ENCODE data around the gene CSNK1A1. TPM values are rescaled to one million over a fixed set of nuclear protein-coding genes. Genes with fewer than 3 reads are reported as not detected.
A peak's percentile ranks its signal among the peaks of the same experiment; 100 is the strongest.

Gene CSNK1A1
- total and polyA plus RNA-seq, 2 of the 4 experiments (the other 2 are of a cell fraction): 140 to 419 TPM

- no peak overlapping the region for H3K4me3 ChIP-seq (ENCODE audit: insufficient read depth, low read depth, low read length)
- no peak overlapping the region for H4K91ac ChIP-seq (ENCODE audit: insufficient read depth, low read depth, low read length)
- H2AFZ ChIP-seq (replicated peaks; ENCODE audit: low read length, poor library complexity): no peak overlapping the region
- 0 out of 4 replicates have a peak, but pooled peaks cover 0 to 3% of the 10 kb centered on the region in 2 experiments for H3K79me1 ChIP-seq (ENCODE audit: low read depth in 1 of 2, low read length in 2 of 2)
- H2BK20ac ChIP-seq (ENCODE audit: low read depth, low read length): no peak overlapping the region
- ATAC-seq (ENCODE audit: low read depth) (no peak), DNase-seq (no peak)
- no peak overlapping the region for H3K4me2 ChIP-seq (ENCODE audit: low read depth, low read length)
- POLR2A ChIA-PET (ENCODE audit: unreplicated experiment): no interaction called here
- no peak overlapping the region for H3K18ac ChIP-seq (ENCODE audit: low read depth, low read length)
- no peaks in the 10 kb centered on the region for H3K27me3 ChIP-seq (ENCODE audit: control insufficient read depth, insufficient read depth, low read length)
- no peak overlapping the region for H3K56ac ChIP-seq (ENCODE audit: extremely low read depth, insufficient read depth, low read length)
- intact Hi-C loops (cut with micrococcal nuclease) (no loop called here), in situ Hi-C loops (cut with MboI; ENCODE audit: low sequenced_read_pairs) (no loop called here), dilution Hi-C loops (cut with HindIII; ENCODE audit: low sequenced_read_pairs, unreplicated experiment) (no loop called here)
- no peak for TF ChIP-seq SMC3 (IDR thresholded peaks at IDR 0.05; ENCODE audit: low read depth, low read length)
- no peak for TF ChIP-seq NFE2L2 (IDR thresholded peaks at IDR 0.05; ENCODE audit: low read depth, low read length)
- TF ChIP-seq ELK1 (IDR thresholded peaks at IDR 0.05; ENCODE audit: borderline replicate concordance, low read depth, low read length): no peak
- TF ChIP-seq USF2 (IDR thresholded peaks at IDR 0.05; ENCODE audit: low read depth, low read length): no peak
- no peak for TF ChIP-seq CEBPB (IDR thresholded peaks at IDR 0.05; ENCODE audit: low read depth, low read length)
- H3K23ac ChIP-seq (ENCODE audit: low read depth, low read length): no peak overlapping the region
- H4K8ac ChIP-seq (ENCODE audit: low read depth in 2 of 2, low read length in 2 of 2): no peak overlapping the region
- no peak overlapping the region for H3K14ac ChIP-seq (replicated peaks; ENCODE audit: low read depth, low read length)
- no CpG with 5 or more reads among the region's 5 CpGs for whole genome bisulfite sequencing, 2 experiments (ENCODE audit: extremely low coverage in 2 of 2, insufficient read length in 1 of 2)
- peak overlapping the region; percentile 38; the same call in 1 of the 2 replicates for H2AK5ac ChIP-seq (ENCODE audit: low read depth, low read length)
- H3K27ac ChIP-seq (ENCODE audit: insufficient read depth, low read length): no peak overlapping the region
- no TSS peak for BruUV-seq (replicated peaks)
- H2AK9ac ChIP-seq (replicated peaks; ENCODE audit: low read depth, low read length, poor library complexity): no peak overlapping the region
- no peaks in the 10 kb centered on the region for H3K36me3 ChIP-seq (ENCODE audit: control insufficient read depth, insufficient read depth, low read length)
- H3K9me1 ChIP-seq (ENCODE audit: insufficient read depth, low read length): peaks cover 20% of the 10 kb centered on the region
- H3K4me1 ChIP-seq (ENCODE audit: control insufficient read depth, insufficient read depth, low read length): peaks cover 18% of the 10 kb centered on the region
- no peaks in the 10 kb centered on the region for H3K9me3 ChIP-seq (ENCODE audit: control insufficient read depth, insufficient read depth, low read length)
- H3K4ac ChIP-seq (ENCODE audit: low read depth, low read length): no peak overlapping the region
- no peak overlapping the region for H2BK120ac ChIP-seq (ENCODE audit: low read depth, low read length)
- H2BK5ac ChIP-seq (ENCODE audit: low read depth, low read length, poor library complexity, severe bottlenecking): no peak overlapping the region
- no peaks in the 10 kb centered on the region for H4K20me1 ChIP-seq (ENCODE audit: insufficient read depth, low read length)
- no peak overlapping the region for H3K9ac ChIP-seq (ENCODE audit: low read depth, low read length)
- no peak overlapping the region; the same call in 2 of the 3 replicates for H2BK15ac ChIP-seq (ENCODE audit: low read depth, low read length)
- CTCF ChIA-PET: no interaction called here
- H4K5ac ChIP-seq (ENCODE audit: low read depth, low read length): no peak overlapping the region
Measured at GRCh38 chr5:149459891-149460290, 91.3 kb downstream of the CSNK1A1 start.
